Psoas muscle (tissue), 8 donors: ENCODE results near the gene DPYSL5. TPM values are rescaled to one million over a fixed set of nuclear protein-coding genes. Genes with fewer than 3 reads are reported as not detected.
"Not testable (repeated sequence)": the region's sequence is repeated elsewhere in the genome, so short reads cannot be mapped to it uniquely, and the experiment has no call there.

Experiments used
- ATAC-seq, 4 donors: fragments of 200-7000 bp; cut with Tn5 transposase; one replicate each; pipeline ENCODE4 v1.9.1; 2020; ENCODE audit warnings: moderate library complexity in 3 of 4, mild to moderate bottlenecking in 2 of 4
- DNase-seq, 2 donors: peaks; one replicate each; pipeline ENCODE4 v3.0.0-alpha.2; 2020
- H3K27ac ChIP-seq: fragments of 200-600 bp; one replicate; pipeline ENCODE4 v1.8.0; 2022
- H3K27me3 ChIP-seq, 3 donors: fragments of 200-600 bp in 1 of 3; one replicate each; pipeline versions ENCODE4 v1.6.1 to v1.8.0; 2013 to 2022; ENCODE audit warnings: low read length in 2 of 3, mild to moderate bottlenecking in 2 of 3, moderate library complexity in 1 of 3; ENCODE audit not compliant: insufficient read depth in 3 of 3
- H3K36me3 ChIP-seq, 2 donors: fragments of 200-600 bp in 1 of 2; one replicate each; pipeline versions ENCODE4 v1.6.1 to v1.8.0; 2013 to 2022; ENCODE audit warnings: low read depth in 1 of 2, mild to moderate bottlenecking in 1 of 2, moderate library complexity in 1 of 2; ENCODE audit not compliant: insufficient read depth in 1 of 2
- H3K4me1 ChIP-seq: fragments of 200-600 bp; one replicate; pipeline ENCODE4 v1.8.0; 2022
- H3K4me3 ChIP-seq: fragments of 200-600 bp; one replicate; pipeline ENCODE4 v1.8.0; 2022; ENCODE audit warnings: mild to moderate bottlenecking
- H3K9me3 ChIP-seq: fragments of 200-600 bp; one replicate; pipeline ENCODE4 v1.8.0; 2022
- CTCF ChIP-seq: fragments of 200-600 bp; IDR thresholded peaks from one replicate; pipeline ENCODE4 v1.8.0; 2022; ENCODE audit warnings: antibody characterized with exemption
- WGBS, 3 donors: extraction: QIAGEN DNeasy Blood & Tissue Kit; methylation state at CpG; one replicate each; pipeline versions ENCODE4 v1.1.6 to v1.1.7; 2013; 5-methylcytosine and 5-hydroxymethylcytosine counted together
- intact Hi-C, 2 donors: fragments of 100-400 bp; cut with DNase I; formaldehyde crosslinking; loops; one replicate each; pipeline versions ENCODE4 v1.11.0 to v1.14.2; 2022
- polyA plus RNA-seq, 3 donors: library from polyadenylated mRNA; stranded (reverse); fragments of 200-250 nt; gene quantifications; one replicate each; pipeline ENCODE4 v1.2.3, GENCODE V29; 2013
- total RNA-seq, 4 donors: library from RNA; stranded (reverse); fragmentation: NEBNext Ultra II Directional in 2 of 4; extraction: Animal tissue kit (Norgen Biotek cat#: 25700) in 2 of 4; gene quantifications; one replicate each; pipeline versions ENCODE4 v1.2.1 to v1.2.4, GENCODE V29; 2021 to 2023
- donor health status: healthy with polysubstance abuse.
- donor health status: DM: no; HTN: no; CAD: no; lungs with moderate emphysema.
- donor health status: Bipolar disorder and iron deficiency.
- donor health status: healthy.
- donor health status: DM: yes; HTN: yes; CAD: no.
- donor health status: DM: no; HTN: no; CAD: no.
- donor health status: DM: no; HTN: no; CAD: no.
- donor health status: DM: yes; HTN: yes; CAD: no.

The DPYSL5 gene
- total and polyA plus RNA-seq, 7 donors, result 0.03 to 0.39 (median 0.08) TPM; not detected in 3

GRCh38 chr2:26811791-26812694 lies 35.9 kb upstream of the DPYSL5 start:
- no peak for ATAC-seq
- TF ChIP-seq CTCF, result no peak
- H3K9me3 ChIP-seq, result no peaks in the 10 kb centered on the region
- WGBS, 3 donors, result 64 to 70% (median 69%) methylated on average over 14 of the region's 14 CpGs
- no peaks in the 10 kb centered on the region for H3K4me1 ChIP-seq
- H3K27ac ChIP-seq, result no peak overlapping the region
- no peaks in the 10 kb centered on the region for H3K36me3 ChIP-seq
- DNase-seq, result no peak
- H3K27me3 ChIP-seq, result peaks cover 0 to 14% (median 0%) of the 10 kb centered on the region in 3 donors
- intact Hi-C loops, result no loop called here
- H3K4me3 ChIP-seq, result no peak overlapping the region

- no peaks in the 10 kb centered on the region for H3K9me3 ChIP-seq
- 88 to 96% (median 88%) methylated on average over 3 of the region's 3 CpGs for WGBS, 3 donors
- H3K27me3 ChIP-seq, result peaks cover 0 to 14% (median 0%) of the 10 kb centered on the region in 3 donors
- H3K4me3 ChIP-seq, result no peak overlapping the region
- H3K27ac ChIP-seq, result no peak overlapping the region
- intact Hi-C loops, result no loop called here
- no peaks in the 10 kb centered on the region for H3K4me1 ChIP-seq
- H3K36me3 ChIP-seq, result no peaks in the 10 kb centered on the region
- DNase-seq (no peak), ATAC-seq (no peak)
- TF ChIP-seq CTCF, result no peak
Measured at GRCh38 chr2:26812731-26813130, 35.2 kb upstream of the DPYSL5 start.

DNA sequence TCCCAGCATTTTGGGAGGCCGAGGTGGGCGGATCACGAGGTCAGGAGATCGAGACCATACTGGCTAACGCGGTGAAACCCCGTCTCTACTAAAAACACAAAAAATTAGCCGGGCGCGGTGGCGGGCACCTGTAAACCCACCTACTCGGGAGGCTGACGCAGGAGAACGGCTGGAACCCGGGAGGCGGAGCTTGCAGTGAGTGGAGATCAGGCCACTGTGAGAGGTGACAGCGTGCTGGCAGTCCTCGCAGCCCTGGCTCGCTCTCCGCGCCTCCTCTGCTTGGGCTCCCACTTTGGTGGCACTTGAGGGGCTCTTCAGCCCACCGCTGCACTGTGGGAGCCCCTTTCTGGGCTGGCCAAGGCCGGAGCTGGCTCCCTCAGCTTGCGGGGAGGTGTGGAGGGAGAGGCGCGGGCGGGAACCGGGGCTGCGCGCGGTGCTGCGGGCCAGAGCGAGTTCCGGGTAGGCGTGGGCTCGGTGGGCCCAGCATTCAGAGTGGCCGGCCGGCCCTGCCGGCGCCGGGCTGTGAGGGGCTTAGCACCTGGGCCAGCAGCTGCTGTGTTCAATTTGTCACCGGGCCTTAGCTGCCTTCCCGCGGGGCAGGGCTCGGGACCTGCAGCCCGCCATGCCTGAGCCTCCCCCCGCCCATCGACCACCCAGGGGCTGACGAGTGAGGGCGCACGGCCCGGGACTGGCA lies 33.7 kb upstream of the DPYSL5 start:
- ATAC-seq, H3K9me3 ChIP-seq, H3K4me3 ChIP-seq, H3K36me3 ChIP-seq, H3K27ac ChIP-seq, DNase-seq, intact Hi-C loops, H3K4me1 ChIP-seq: not testable (repeated sequence)
- 86 to 95% (median 91%) methylated on average over 47 to 52 of the region's 52 CpGs for WGBS, 3 donors
- peaks cover 0 to 14% (median 0%) of the 10 kb centered on the region in 3 donors for H3K27me3 ChIP-seq

DNA sequence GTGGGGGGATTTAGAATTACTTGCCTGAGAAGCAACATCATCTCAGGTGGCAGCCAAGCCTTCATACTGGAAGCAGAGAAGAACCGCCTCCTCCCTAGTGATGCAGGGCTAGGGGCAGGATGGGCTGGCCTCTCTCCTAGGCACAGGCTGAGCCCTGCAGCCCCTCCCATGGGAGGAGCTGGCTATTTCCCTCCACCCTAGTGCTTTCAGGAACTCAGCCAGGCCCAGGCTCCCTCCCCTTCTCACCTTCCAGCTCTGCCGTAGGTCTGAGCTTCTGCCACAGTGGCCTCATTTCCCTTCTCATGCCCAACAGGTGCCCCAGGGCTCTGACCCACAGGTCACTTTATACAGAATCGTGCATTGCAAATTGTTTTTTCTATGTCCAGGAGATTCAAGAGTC lies 31.0 kb upstream of the DPYSL5 start:
- WGBS, 3 donors, result 38 to 47% (median 42%) methylated on average over 3 of the region's 3 CpGs
- Histone ChIP-seq H3K27me3 (peaks cover 0 to 19% (median 0%) of the 10 kb centered on the region in 3 donors), H3K4me1 (no peaks in the 10 kb centered on the region)

More for the DNA sequence above, 31.0 kb upstream of the DPYSL5 start:
- no peak overlapping the region for H3K4me3 ChIP-seq
- no peak for DNase-seq
- TF ChIP-seq CTCF, result no peak
- H3K9me3 ChIP-seq, result no peaks in the 10 kb centered on the region
- no peak overlapping the region for H3K27ac ChIP-seq
- H3K36me3 ChIP-seq, result no peaks in the 10 kb centered on the region
- no peak for ATAC-seq
- intact Hi-C loops, result no loop called here
